Effector memory CD4-positive, alpha-beta T cell (primary cell): Measurements from ENCODE around the gene NLRC5.

Source experiments
- DNase-seq, 3 donors: peaks; one replicate each; pipeline ENCODE4 v3.0.0-alpha.2; 2020
- H3K27ac ChIP-seq: 2 replicates; pipeline ENCODE4 v1.7.0; 2013; ENCODE audit warnings: mild to moderate bottlenecking, low read length, moderate library complexity; ENCODE audit not compliant: insufficient read depth, poor library complexity, severe bottlenecking
- H3K27me3 ChIP-seq: replicated peaks from 2 replicates; pipeline ENCODE4 v1.7.0; 2013; ENCODE audit warnings: mild to moderate bottlenecking, low read length; ENCODE audit not compliant: insufficient read depth, control insufficient read depth, poor library complexity, severe bottlenecking
- H3K36me3 ChIP-seq: 2 replicates; pipeline ENCODE4 v1.7.0; 2013; ENCODE audit warnings: mild to moderate bottlenecking, low read length, moderate library complexity; ENCODE audit not compliant: control insufficient read depth, insufficient read depth
- H3K4me1 ChIP-seq: 2 replicates; pipeline ENCODE4 v1.7.0; 2013; ENCODE audit warnings: low read length, mild to moderate bottlenecking; ENCODE audit not compliant: control insufficient read depth, insufficient read depth, poor library complexity, severe bottlenecking
- H3K4me3 ChIP-seq: 2 replicates; pipeline ENCODE4 v1.7.0; 2013; ENCODE audit warnings: low read length, low read depth, mild to moderate bottlenecking; ENCODE audit not compliant: insufficient read depth, poor library complexity, severe bottlenecking
- H3K9me3 ChIP-seq: 2 replicates; pipeline ENCODE4 v1.7.0; 2013; ENCODE audit warnings: mild to moderate bottlenecking, low read length, moderate library complexity; ENCODE audit not compliant: control insufficient read depth

NLRC5 gene

GRCh38 chr16:57030346-57030902 lies 41.1 kb downstream of the NLRC5 start:
- no peak for DNase-seq
- H3K27me3 ChIP-seq = no peaks in the 10 kb centered on the region
- H3K36me3 ChIP-seq = peaks cover 85% of the 10 kb centered on the region
- H3K9me3 ChIP-seq = no peaks in the 10 kb centered on the region
- H3K4me1 ChIP-seq = peaks cover 18% of the 10 kb centered on the region
- H3K27ac ChIP-seq = no peak overlapping the region
- no peak overlapping the region for H3K4me3 ChIP-seq

- Histone ChIP-seq H3K9me3 (no peaks in the 10 kb centered on the region), H3K4me1 (peaks cover 15% of the 10 kb centered on the region), H3K36me3 (peaks cover 85% of the 10 kb centered on the region), H3K27me3 (no peaks in the 10 kb centered on the region), H3K27ac (no peak overlapping the region), H3K4me3 (no peak overlapping the region)
- no peak for DNase-seq
Measured at GRCh38 chr16:57031156-57031555, 41.8 kb downstream of the NLRC5 start.

- Histone ChIP-seq H3K4me1 (peaks cover 19% of the 10 kb centered on the region), H3K27ac (peak overlapping the region; percentile 36), H3K9me3 (no peaks in the 10 kb centered on the region), H3K36me3 (peaks cover 89% of the 10 kb centered on the region), H3K4me3 (no peak overlapping the region), H3K27me3 (no peaks in the 10 kb centered on the region)
- DNase-seq = no peak
Measured at GRCh38 chr16:57032346-57032745, 43.0 kb downstream of the NLRC5 start.

- Histone ChIP-seq H3K27me3 (no peaks in the 10 kb centered on the region), H3K4me3 (no peak overlapping the region), H3K36me3 (peaks cover 85% of the 10 kb centered on the region), H3K27ac (peak overlapping the region; percentile 36), H3K9me3 (no peaks in the 10 kb centered on the region), H3K4me1 (peaks cover 24% of the 10 kb centered on the region)
- no peak for DNase-seq
Measured at GRCh38 chr16:57032931-57033330, 43.6 kb downstream of the NLRC5 start.

DNA sequence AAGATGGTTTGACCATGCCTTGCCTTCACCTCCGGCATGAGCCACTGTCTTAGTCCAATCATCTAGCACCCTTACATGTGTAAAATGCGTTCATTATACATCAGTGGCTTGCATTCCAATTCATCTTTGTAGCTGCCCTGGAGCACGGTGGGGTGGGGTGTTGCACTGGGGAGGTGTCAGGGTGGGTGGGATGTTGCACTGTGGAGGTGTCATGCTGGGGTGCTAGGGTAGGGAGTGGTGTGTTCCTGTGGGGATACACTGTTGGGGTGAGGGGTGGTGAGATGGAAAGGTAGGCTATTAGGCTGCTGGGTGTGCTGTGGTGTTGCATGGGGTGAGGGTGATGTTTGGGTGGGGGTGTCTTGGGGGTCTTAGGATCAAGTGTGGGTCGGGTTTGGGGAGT lies 47.0 kb downstream of the NLRC5 start:
- DNase-seq = no peak
- H3K27ac ChIP-seq = peak overlapping the region; percentile 34
- H3K9me3 ChIP-seq = no peaks in the 10 kb centered on the region
- H3K27me3 ChIP-seq = no peaks in the 10 kb centered on the region
- peaks cover 58% of the 10 kb centered on the region for H3K36me3 ChIP-seq
- no peak overlapping the region for H3K4me3 ChIP-seq
- peaks cover 57% of the 10 kb centered on the region for H3K4me1 ChIP-seq

GRCh38 chr16:57036945-57037344 lies 47.6 kb downstream of the NLRC5 start:
- H3K4me3 ChIP-seq = no peak overlapping the region
- H3K9me3 ChIP-seq = no peaks in the 10 kb centered on the region
- H3K27me3 ChIP-seq = no peaks in the 10 kb centered on the region
- H3K4me1 ChIP-seq = peaks cover 63% of the 10 kb centered on the region
- H3K36me3 ChIP-seq = peaks cover 54% of the 10 kb centered on the region
- DNase-seq = no peak
- peak overlapping the region; percentile 46 for H3K27ac ChIP-seq

- DNase-seq = no peak
Measured at GRCh38 chr16:57038166-57038565, 48.8 kb downstream of the NLRC5 start.

DNA sequence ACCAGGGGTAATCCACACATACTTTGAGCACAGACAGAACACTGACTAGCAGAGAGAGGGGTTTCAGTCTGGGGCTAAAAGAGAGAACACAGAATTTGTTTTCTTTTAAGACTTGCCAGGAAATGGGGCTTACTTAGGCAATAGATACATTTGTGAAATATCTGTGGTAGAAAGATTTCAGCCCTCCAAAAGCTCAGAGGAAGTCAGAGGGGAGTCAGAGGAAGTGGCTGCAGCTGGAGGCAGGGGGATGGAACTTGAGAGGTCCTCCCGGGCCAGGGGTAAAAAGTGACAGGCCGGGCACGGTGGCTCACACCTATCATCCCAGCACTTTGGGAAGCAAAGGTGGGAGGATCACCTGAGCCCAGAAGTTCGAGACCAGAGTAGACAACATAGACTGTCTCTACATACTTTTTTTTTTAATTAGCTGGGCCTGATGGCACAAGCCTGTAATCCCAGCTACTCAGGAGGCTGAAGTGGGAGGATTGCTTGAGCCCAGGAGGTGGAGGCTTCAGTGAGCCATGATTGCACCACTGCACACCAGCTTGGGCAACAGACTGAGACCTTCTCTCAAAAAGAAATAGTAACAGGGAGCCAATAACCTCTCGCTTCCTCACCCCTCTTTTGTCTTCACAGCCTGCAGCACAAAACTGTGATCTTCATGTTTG lies 49.9 kb downstream of the NLRC5 start:
- Histone ChIP-seq H3K4me1 (peaks cover 75% of the 10 kb centered on the region), H3K27ac (peak overlapping the region; percentile 86), H3K36me3 (peaks cover 44% of the 10 kb centered on the region), H3K4me3 (no peak overlapping the region), H3K9me3 (no peaks in the 10 kb centered on the region), H3K27me3 (no peaks in the 10 kb centered on the region)
- no peak for DNase-seq

More at GRCh38 chr16:57038166-57038565, 48.8 kb downstream of the NLRC5 start:
- no peaks in the 10 kb centered on the region for H3K27me3 ChIP-seq
- peaks cover 51% of the 10 kb centered on the region for H3K36me3 ChIP-seq
- no peaks in the 10 kb centered on the region for H3K9me3 ChIP-seq
- H3K4me1 ChIP-seq = peaks cover 76% of the 10 kb centered on the region
- H3K4me3 ChIP-seq = no peak overlapping the region
- peak overlapping the region; percentile 46 for H3K27ac ChIP-seq

DNA sequence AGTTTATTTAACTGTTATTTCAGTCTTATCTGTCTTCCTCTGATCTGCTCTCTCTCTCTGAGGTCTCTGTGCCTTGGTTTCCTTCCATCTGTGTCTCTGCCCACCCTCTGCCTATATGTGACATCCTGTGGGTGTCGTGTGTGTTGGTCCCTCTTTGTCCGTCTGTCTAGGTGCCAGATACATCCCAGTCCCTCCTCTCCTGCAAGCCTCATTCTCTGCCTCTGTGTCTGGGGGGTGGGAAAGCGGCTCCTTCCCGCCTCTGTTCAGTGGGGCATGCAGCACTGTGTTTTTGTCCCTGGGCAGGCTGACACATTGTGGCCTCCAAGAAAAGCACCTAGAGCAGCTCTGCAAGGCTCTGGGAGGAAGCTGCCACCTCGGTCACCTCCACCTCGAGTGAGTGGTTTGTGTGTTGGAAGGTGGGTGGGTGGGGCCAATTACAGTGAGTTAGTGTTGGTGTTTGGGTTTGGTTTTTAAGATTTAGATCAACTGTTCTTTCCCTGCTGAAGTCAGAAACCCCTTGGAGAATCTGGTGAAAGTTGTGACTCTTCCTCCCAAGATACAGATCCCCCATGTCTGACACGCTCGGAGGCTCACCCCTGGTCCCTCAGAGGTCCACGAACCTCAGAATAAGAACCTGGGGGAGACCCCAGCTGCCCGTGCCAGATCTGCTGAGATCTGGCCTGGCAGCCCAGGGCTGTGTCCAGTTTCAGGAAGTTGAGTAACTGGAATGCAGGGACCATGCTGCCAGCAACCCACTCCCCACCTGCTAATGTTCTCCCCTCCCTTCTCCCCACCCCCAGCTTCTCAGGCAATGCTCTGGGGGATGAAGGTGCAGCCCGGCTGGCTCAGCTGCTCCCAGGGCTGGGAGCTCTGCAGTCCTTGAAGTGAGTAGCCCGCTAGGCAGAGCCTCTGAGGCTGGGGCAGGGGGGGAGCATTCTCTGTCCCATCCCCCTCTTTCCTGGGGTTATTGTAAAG lies 52.1 kb downstream of the NLRC5 start:
- Histone ChIP-seq H3K4me1 (peaks cover 68% of the 10 kb centered on the region), H3K27ac (peak overlapping the region; percentile 86), H3K27me3 (no peaks in the 10 kb centered on the region), H3K36me3 (peaks cover 39% of the 10 kb centered on the region), H3K4me3 (peak overlapping the region; percentile 40), H3K9me3 (no peaks in the 10 kb centered on the region)
- peak; percentile 59 to 80 (median 77) for DNase-seq
